NCI-H2081 treated with DMSO at 0.1 percent for 48 hours (cell line): ENCODE data around the gene RNF182.
"Not testable (repeated sequence)": the region's sequence is repeated elsewhere in the genome, so short reads cannot be mapped to it uniquely, and the experiment has no call there.

Experiments
- DNase-seq: peaks from one replicate; lab custom pipeline; 2025; lab: John Stamatoyannopoulos, UW

Gene RNF182

DNA sequence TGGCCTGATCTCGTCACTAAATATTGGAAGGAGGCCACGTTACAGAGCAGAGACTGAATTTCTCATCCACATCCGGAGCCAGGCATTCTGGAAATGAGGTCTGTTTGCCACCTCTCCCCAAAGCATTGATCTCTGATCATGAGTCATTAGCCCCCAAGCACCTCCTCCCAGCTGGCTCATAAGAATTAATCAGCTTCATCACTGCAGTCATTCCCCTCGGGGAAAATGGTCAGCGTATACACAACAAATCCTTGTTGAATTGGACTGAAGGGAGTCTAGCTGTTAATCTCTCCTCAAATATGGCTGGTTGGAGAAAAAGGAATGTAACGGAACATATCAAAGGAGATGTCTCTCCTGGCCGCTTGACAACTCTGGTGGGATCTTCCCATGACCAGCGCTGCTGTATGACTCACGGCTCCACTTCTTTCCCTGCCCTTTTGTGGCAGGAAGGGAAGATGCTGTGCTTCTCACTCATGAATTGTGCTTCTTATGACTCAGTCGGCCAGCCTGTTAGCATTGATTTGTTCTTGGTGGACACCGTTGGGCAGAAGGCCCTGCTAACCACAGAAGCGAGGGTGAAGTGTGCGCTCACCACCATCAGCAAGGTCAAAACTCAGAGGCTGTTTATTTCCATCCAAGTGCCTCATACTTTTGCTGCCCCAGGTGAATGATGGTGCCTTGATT is 76.7 kb downstream of the RNF182 start:
- no peak for DNase-seq

DNA sequence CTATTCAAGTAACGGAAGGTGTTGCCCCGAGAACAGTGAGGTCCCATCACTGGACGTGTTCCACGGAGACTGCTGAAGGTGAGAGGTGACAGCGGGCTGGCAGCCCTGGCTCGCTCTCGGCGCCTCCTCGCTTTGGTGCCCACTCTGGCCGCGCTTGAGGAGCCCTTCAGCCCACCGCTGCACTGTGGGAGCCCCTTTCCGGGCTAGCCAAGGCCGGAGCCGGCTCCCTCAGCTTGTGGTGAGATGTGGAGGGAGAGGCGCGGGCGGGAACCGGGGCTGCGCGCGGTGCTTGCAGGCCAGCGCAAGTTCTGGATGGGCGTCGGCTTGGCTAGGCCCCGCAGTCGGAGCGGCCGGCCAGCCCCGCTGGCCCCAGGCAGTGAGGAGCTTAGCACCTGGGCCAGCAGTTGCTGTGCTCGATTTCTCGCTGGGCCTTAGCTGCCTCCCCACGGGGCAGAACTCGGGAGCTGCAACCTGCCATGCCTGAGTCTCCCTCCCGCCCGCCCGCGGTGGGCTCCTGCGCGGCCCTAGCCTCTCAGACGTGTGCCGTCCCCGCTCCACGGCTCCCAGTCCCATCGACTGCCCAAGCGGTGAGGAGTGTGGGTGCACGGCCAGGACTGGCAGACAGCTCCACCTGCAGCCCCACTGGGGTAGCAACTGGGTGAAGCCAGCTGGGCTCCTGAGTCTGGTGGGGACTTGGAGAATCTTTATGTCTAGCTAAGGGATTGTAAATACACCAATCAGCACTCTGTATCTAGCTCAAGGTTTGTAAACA is 77.6 kb downstream of the RNF182 start:
- no peak for DNase-seq

- DNase-seq, result no peak
These were observed 79.5 kb downstream of the RNF182 start for GRCh38 chr6:14004258-14004657.

- no peak for DNase-seq
These were observed 84.1 kb downstream of the RNF182 start for GRCh38 chr6:14008809-14009208.

- DNase-seq, result no peak
These were observed 84.7 kb downstream of the RNF182 start for GRCh38 chr6:14009431-14009830.

DNA sequence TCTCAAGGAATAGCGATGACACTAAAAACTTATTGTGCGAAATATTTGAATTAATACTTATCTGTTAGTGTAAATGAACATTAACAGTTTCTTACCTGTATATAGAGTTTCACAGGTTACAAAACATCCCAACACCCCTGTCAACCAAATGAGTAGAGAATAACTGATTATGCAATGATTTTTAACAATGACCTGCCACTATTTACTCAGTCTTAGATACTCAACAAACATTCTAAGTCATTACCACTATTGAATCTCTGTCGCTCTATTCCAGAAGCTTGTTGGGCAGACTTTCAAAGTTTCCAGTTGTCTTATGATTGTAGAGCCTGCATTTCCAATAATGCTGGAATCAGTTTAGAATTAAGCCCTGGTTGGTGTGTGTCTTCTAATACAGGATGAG is 85.5 kb downstream of the RNF182 start:
- no peak for DNase-seq

DNA sequence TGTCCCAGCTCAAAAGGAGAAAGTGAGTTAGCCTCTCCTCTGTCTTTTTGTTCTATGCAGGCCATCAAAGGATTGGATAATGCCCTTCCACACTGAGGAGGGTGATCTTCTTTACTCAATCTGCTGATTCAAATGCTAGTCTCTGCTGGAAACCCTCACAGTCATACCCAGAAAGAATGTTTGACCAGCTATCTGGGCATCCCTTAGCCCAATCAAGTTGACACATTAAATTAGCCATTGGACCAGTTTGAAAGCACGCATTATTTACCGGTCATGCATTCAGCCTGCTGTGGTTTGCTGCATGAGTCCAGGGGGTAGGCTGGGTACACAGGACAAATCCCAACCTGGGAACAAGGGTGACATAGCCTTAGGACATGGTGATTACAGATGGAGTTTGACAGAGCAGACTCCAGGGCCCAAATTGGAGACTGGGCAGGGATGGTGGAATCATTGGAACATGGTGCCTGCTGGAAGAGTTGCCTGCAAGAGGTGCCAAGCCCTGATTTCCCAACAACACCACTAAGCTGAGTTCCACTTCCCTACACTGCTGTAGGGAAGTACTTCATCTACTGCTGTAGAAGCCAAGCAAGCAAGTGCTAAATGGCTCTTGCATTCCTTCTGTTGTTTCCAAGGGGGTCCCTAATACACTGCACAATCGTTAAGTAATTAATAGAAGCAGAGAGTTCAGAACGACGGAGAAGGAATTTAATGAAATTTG is 87.7 kb downstream of the RNF182 start:
- DNase-seq, result no peak

GRCh38 chr6:14015964-14016363 is 91.2 kb downstream of the RNF182 start:
- DNase-seq, result no peak

GRCh38 chr6:14016432-14016831 is 91.7 kb downstream of the RNF182 start:
- DNase-seq, result no peak

DNA sequence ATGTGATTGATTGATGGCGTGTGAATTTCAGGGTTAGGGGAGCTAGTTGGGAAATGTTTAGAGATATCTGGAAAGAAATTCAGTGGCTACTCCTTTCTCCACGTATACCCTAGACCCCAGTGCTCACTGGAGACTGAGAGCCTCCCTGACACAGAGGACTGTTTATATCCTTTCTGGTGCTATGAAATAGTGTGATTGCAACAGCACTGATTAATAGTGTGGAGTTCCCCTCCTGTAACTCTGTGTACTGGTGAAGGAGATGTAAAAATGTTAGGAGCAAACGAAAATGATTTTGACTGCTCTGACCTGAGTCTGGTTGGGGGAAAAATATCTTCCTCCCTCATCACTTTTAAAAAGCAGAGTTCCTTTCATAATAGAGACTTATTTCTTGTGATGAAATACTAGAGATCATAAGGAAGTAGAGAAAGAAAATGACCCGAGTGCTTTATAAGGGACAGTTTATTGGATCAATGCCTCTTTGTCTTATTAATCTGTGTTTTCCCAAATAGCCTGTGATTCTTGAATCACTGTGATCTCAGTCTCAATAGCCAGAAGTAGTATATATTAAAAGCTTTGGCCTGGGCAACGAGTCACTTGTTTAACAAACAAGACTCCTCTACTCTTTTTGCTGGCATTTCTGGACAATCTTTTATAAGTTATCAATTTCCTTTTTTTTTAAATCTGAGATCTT is 92.3 kb downstream of the RNF182 start:
- no peak for DNase-seq

GRCh38 chr6:14017626-14018475 is 93.1 kb downstream of the RNF182 start:
- DNase-seq, result no peak

DNA sequence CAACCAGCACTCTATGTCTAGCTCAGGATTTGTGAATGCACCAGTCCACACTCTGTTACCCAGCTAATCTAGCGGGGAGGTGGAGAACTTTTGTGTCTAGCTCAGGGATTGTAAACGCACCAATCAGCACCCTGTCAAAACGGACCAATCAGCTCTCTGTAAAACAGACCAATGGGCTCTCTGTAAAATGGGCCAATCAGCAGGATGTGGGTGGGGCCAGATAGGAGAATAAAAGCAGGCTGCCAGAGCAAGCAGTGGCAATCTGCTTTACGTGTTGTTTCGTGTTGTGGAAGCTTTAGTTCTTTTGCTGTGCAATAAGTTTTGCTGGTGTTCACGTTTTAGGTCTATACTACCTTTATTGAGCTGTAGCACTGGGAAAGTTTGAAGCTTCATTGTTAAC is 93.8 kb downstream of the RNF182 start:
- not testable (repeated sequence) for DNase-seq

- DNase-seq, result no peak
These were observed 95.8 kb downstream of the RNF182 start for GRCh38 chr6:14020551-14020950.

DNA sequence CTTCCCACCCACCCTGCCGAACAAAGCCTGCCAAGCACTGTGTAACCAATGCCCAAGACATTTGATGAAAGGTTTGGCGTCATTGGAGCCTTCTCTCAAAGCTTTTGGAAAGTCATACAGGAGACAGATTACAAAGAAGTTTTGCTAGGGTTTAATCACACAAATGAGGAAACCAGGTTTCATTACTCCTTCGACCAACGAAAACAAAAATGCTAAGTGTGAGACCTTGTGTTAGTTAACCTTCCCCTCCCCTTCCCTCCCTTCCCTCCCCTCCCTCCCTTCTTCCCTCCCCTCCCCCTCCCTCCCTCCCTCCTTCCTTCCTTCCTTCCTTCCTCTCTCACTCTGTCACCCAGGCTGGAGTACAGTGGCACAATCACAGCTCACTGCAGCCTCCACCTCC is 96.7 kb downstream of the RNF182 start:
- no peak for DNase-seq

DNA sequence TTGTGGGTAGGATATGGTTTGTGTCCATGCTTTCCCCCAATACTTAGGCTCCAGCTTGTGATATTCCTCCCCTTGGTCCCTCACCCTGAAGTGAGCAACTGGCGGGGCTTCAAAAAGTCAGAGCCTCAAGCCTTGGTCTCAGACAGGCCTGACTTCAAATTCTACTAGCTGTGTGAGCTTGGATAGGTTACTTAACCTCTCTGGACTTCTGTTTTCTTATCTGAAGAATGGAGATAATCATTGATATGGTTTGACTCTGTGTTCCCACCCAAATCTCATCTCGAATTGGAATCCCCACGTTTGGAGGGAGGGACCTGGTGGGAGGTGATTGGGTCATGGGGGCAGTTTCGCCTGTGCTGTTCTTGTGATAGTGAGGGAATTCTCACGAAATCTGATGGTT is 97.9 kb downstream of the RNF182 start:
- no peak for DNase-seq

DNA sequence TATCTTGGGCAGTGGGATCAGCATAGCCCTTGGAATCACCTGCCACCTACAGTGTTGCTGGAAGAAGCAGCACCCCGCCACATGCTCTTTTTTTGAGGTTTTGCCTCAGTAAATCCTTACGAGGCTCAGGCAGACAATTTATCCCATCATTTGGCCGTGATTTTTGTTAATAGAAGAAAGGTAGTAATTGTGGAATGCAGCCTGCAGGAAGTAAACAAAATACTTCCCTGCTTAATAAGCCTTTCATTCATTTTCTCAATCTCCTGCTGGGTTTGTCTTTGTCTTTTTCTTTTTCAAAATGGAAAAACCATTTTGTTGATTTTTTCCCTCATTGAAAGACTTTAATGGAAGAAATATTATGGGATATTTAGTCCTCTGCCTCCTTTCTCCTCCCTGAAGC is 99.1 kb downstream of the RNF182 start:
- DNase-seq, result no peak

GRCh38 chr6:14025160-14025559 is 100.4 kb downstream of the RNF182 start:
- DNase-seq, result no peak

DNA sequence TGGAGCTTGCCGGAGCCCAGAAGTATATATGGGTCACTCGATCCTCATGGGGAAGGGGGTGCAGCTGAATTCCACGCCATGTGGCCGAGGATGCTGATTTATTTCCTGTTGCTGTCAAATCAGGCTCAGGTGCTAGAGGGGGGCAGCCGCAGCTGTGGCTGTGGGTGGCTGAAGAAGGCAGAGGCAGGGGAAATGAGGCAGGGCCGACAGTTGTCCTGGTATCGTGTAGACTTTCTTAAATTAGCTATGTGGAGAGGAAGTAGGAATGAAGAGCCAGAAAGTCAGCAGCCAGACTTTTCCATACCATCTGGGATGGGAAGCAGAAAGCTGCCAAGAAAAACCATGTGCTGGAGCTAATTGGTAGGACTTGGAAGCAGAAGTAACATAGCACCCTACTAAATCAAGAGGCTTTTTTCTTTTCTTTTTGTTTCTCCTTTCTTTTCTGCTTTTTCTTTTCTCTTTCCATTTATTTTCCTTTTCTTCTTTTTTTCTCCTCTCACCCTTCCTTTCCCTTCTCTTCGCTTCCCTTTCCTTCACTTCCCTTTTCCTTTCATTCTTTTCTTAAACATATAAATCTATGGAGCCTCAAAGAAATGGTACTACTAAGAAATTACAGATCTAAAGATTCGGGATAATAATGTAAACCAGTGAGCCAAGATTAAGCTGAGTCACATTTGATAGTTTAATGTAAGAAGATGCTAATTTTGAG is 102.2 kb downstream of the RNF182 start:
- DNase-seq, result no peak

- DNase-seq, result no peak
These were observed 103.9 kb downstream of the RNF182 start for GRCh38 chr6:14028631-14029030.

DNA sequence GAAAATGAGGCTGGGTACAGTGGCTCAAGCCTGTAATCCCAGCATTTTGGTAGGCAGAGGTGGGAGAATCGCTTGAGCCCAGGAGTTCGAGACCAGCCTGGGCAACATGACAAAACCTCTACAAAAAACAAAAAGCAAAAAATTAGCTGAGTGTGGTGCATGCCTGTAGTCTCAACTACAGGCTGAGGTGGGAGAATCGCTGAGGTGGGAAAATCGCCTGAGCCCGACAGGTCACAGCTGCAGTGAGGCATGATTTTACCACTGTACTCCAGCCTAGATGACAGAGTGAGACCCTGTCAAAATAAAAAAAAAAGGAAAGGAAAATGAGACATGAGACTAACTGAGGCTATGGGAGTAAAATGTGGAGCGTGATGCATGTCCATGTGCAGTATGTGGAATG is 104.9 kb downstream of the RNF182 start:
- no peak for DNase-seq
